Measurements from ENCODE around the gene TMEM98. TPM values are rescaled to one million over a fixed set of nuclear protein-coding genes. Genes with fewer than 3 reads are reported as not detected.

Gene TMEM98
- total RNA-seq, 4 donors from 2014 or later = 60.0 to 71.4 (median 68.2) TPM

GRCh38 chr17:32928586-32929535 lies 908 bp downstream of the TMEM98 start:
- H3K36me3 ChIP-seq = peaks cover 0 to 23% of the 10 kb centered on the region in 2 donors
- peak overlapping the region; percentile 63 to 69 for H3K4me3 ChIP-seq
- peak; percentile 22 for ATAC-seq
- H3K27ac ChIP-seq = peak overlapping the region in 3 of 4 donors; percentile 78 to 85 (median 82)
- WGBS, 2 donors (ENCODE audit: low coverage in 1 of 2) = 16 to 18% methylated on average over 9 to 17 of the region's 19 CpGs
- H3K9me3 ChIP-seq = no peaks in the 10 kb centered on the region
- peaks cover 0 to 25% (median 5%) of the 10 kb centered on the region in 3 donors for H3K4me1 ChIP-seq
- H3K27me3 ChIP-seq = no peaks in the 10 kb centered on the region
- TF ChIP-seq EP300 (IDR thresholded peaks at IDR 0.05) = no peak

- 33 to 60% methylated on average over 1 of the region's 2 CpGs for WGBS, 2 donors (ENCODE audit: low coverage in 1 of 2)
- H3K27ac ChIP-seq = no peak overlapping the region
- no peak for ATAC-seq
Measured at GRCh38 chr17:32929588-32929987, 1.6 kb downstream of the TMEM98 start.

GRCh38 chr17:32930512-32930911 lies 2.6 kb downstream of the TMEM98 start:
- H3K27me3 ChIP-seq = no peaks in the 10 kb centered on the region
- H3K27ac ChIP-seq = no peak overlapping the region
- 90 to 92% methylated on average over 1 of the region's 1 CpG for WGBS, 2 donors (ENCODE audit: low coverage in 1 of 2)
- no peak for TF ChIP-seq EP300 (IDR thresholded peaks at IDR 0.05)
- no peak for TF ChIP-seq POLR2AphosphoS5 (IDR thresholded peaks at IDR 0.05)
- no peak for TF ChIP-seq CTCF (IDR thresholded peaks at IDR 0.05)
- TF ChIP-seq POLR2A (IDR thresholded peaks at IDR 0.05) = no peak
- peaks cover 0 to 25% (median 5%) of the 10 kb centered on the region in 3 donors for H3K4me1 ChIP-seq
- no peak overlapping the region for H3K4me3 ChIP-seq
- H3K36me3 ChIP-seq = peaks cover 0 to 39% of the 10 kb centered on the region in 2 donors
- ATAC-seq = no peak
- no peaks in the 10 kb centered on the region for H3K9me3 ChIP-seq

More at GRCh38 chr17:32929588-32929987, 1.6 kb downstream of the TMEM98 start:
- peaks cover 0 to 25% (median 5%) of the 10 kb centered on the region in 3 donors for H3K4me1 ChIP-seq
- H3K27me3 ChIP-seq = no peaks in the 10 kb centered on the region
- TF ChIP-seq CTCF (IDR thresholded peaks at IDR 0.05) (no peak), POLR2A (IDR thresholded peaks at IDR 0.05) (no peak), POLR2AphosphoS5 (IDR thresholded peaks at IDR 0.05) (no peak), EP300 (IDR thresholded peaks at IDR 0.05) (no peak)
- H3K9me3 ChIP-seq = no peaks in the 10 kb centered on the region
- peak overlapping the region in 1 of 2 donors; percentile 69 for H3K4me3 ChIP-seq
- peaks cover 0 to 30% of the 10 kb centered on the region in 2 donors for H3K36me3 ChIP-seq

- Histone ChIP-seq H3K36me3 (peaks cover 0 to 51% of the 10 kb centered on the region in 2 donors), H3K27me3 (no peaks in the 10 kb centered on the region), H3K4me1 (peaks cover 0 to 31% (median 8%) of the 10 kb centered on the region in 3 donors), H3K27ac (no peak overlapping the region), H3K9me3 (no peaks in the 10 kb centered on the region), H3K4me3 (no peak overlapping the region)
- TF ChIP-seq POLR2A (IDR thresholded peaks at IDR 0.05) (no peak), EP300 (IDR thresholded peaks at IDR 0.05) (no peak), CTCF (IDR thresholded peaks at IDR 0.05) (no peak), POLR2AphosphoS5 (IDR thresholded peaks at IDR 0.05) (no peak)
- WGBS, 2 donors (ENCODE audit: low coverage in 1 of 2) = 73% methylated on average over 1 of the region's 1 CpG; no CpG with 5 or more reads in 1 of the 2 donors
- no peak for ATAC-seq
Measured at GRCh38 chr17:32931686-32932085, 3.7 kb downstream of the TMEM98 start.

- no peaks in the 10 kb centered on the region for H3K9me3 ChIP-seq
- WGBS, 2 donors (ENCODE audit: low coverage in 1 of 2) = 100% methylated on average over 1 of the region's 2 CpGs; no CpG with 5 or more reads in 1 of the 2 donors
- ATAC-seq = no peak
- peaks cover 0 to 67% of the 10 kb centered on the region in 2 donors for H3K36me3 ChIP-seq
- no peak overlapping the region for H3K27ac ChIP-seq
- peaks cover 0 to 28% (median 4%) of the 10 kb centered on the region in 3 donors for H3K4me1 ChIP-seq
- no peak for TF ChIP-seq CTCF (IDR thresholded peaks at IDR 0.05)
- TF ChIP-seq POLR2A (IDR thresholded peaks at IDR 0.05) = no peak
- no peak for TF ChIP-seq POLR2AphosphoS5 (IDR thresholded peaks at IDR 0.05)
- TF ChIP-seq EP300 (IDR thresholded peaks at IDR 0.05) = no peak
- no peaks in the 10 kb centered on the region for H3K27me3 ChIP-seq
- no peak overlapping the region for H3K4me3 ChIP-seq
Measured at GRCh38 chr17:32933881-32934280, 5.9 kb downstream of the TMEM98 start.
